ENCODE measurements around the gene SLC5A9. TPM values are rescaled to one million over a fixed set of nuclear protein-coding genes. Genes with fewer than 3 reads are reported as not detected.
"Not testable (repeated sequence)": the region's sequence is repeated elsewhere in the genome, so short reads cannot be mapped to it uniquely, and the experiment has no call there.

The SLC5A9 gene
- total and polyA plus RNA-seq, 10 of the 15 experiments (the other 5 are each of a cell fraction or from before 2014, with no cell fraction given): 0.03 TPM; not detected in 9

DNA sequence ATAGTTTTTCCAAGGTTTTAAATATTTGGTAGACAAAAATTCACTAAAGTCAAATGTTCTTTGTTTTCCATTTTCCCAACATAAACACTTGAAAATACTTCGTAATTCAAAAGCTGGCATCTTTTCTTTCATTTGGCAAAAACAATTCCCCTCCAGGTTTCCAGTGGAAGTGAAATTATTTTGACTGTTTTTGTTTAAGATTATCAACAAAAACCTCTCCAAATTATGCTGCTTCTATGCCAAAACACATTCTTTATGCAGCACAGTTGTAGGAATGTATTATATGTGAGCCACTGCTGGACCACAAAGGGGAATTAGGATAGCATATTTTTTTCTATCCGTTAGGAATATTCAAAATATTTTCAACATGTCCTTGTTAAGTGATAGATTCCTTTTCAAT lies 44.1 kb downstream of the SLC5A9 start:
- no peaks in the 10 kb centered on the region for H3K27me3 ChIP-seq (replicated peaks in 1 of 2; ENCODE audit: control insufficient read depth in 2 of 2, insufficient read depth in 2 of 2, low read length in 1 of 2)
- intact Hi-C loops (cut with micrococcal nuclease; ENCODE audit: unreplicated experiment) (no loop called here), in situ Hi-C loops (cut with MboI) (no loop called here)
- H3K79me2 ChIP-seq (ENCODE audit: control insufficient read depth, insufficient read depth, low read length): no peaks in the 10 kb centered on the region
- no peaks in the 10 kb centered on the region for H3K4me1 ChIP-seq (ENCODE audit: control insufficient read depth, insufficient read depth, low read length)
- RAD21 ChIA-PET (ENCODE audit: unreplicated experiment): no interaction called here
- CTCF ChIA-PET: interaction anchor here (0.6 kb wide), 1 partner anchor 978 kb away, joined by 3 read pairs; no protein-coding TSS in a partner anchor
- no peak overlapping the region for H2AFZ ChIP-seq (ENCODE audit: control insufficient read depth, low read depth, low read length)
- H3K27ac ChIP-seq (ENCODE audit: control insufficient read depth, insufficient read depth): no peak overlapping the region
- no peak overlapping the region for H3K9ac ChIP-seq (ENCODE audit: control insufficient read depth, insufficient read depth, low read length)
- 2% methylated on average over 2 of the region's 2 CpGs for WGBS (ENCODE audit: insufficient coverage, insufficient replicate concordance, low lambda C conversion rate, missing lambda C conversion rate)
- no peak for ATAC-seq
- no peak overlapping the region for H3K4me3 ChIP-seq
- TF ChIP-seq SREBF1 (IDR thresholded peaks at IDR 0.05; ENCODE audit: low read length): no peak
- H3K9me3 ChIP-seq (replicated peaks; ENCODE audit: control insufficient read depth, insufficient read depth, low read length): no peaks in the 10 kb centered on the region
- FAIRE-seq: no peak
- no peak for DNase-seq (ENCODE audit: low read depth, low spot score)
- no peaks in the 10 kb centered on the region for H4K20me1 ChIP-seq (ENCODE audit: control insufficient read depth, insufficient read depth)
- H3K4me2 ChIP-seq (ENCODE audit: control insufficient read depth, insufficient read depth): no peak overlapping the region
- no TSS peak for BruUV-seq (replicated peaks)
- POLR2A ChIA-PET: no interaction called here
- H3K36me3 ChIP-seq (ENCODE audit: control insufficient read depth in 2 of 2, insufficient read depth in 2 of 2, low read length in 1 of 2): no peaks in the 10 kb centered on the region
- SMC1A ChIA-PET (ENCODE audit: uncharacterized antibody, unreplicated experiment): no interaction called here

DNA sequence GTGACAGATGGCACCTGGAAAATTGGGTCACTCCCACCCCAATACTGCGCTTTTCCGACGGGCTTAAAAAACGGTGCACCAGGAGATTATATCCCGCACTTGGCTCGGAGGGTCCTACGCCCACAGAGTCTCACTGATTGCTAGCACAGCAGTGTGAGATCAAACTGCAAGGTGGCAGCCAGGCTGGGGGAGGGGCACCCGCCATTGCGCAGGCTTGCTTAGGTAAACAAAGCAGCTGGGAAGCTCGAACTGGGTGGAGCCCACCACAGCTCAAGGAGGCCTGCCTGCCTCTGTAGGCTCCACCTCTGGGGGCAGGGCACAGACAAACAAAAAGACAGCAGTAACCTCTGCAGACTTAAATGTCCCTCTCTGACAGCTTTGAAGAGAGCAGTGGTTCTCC lies 54.9 kb downstream of the SLC5A9 start:
- SMC1A ChIA-PET (ENCODE audit: uncharacterized antibody, unreplicated experiment); H3K4me3 ChIP-seq; H3K36me3 ChIP-seq (ENCODE audit: control insufficient read depth in 2 of 2, insufficient read depth in 2 of 2, low read length in 1 of 2); FAIRE-seq; H3K27ac ChIP-seq (ENCODE audit: control insufficient read depth, insufficient read depth); POLR2A ChIA-PET; H3K4me2 ChIP-seq (ENCODE audit: control insufficient read depth, insufficient read depth); intact Hi-C loops (cut with micrococcal nuclease; ENCODE audit: unreplicated experiment); H3K4me1 ChIP-seq (ENCODE audit: control insufficient read depth, insufficient read depth, low read length); BruUV-seq (replicated peaks); CTCF ChIA-PET; ATAC-seq; H3K9me3 ChIP-seq (replicated peaks; ENCODE audit: control insufficient read depth, insufficient read depth, low read length); H4K20me1 ChIP-seq (ENCODE audit: control insufficient read depth, insufficient read depth); H3K9ac ChIP-seq (ENCODE audit: control insufficient read depth, insufficient read depth, low read length); in situ Hi-C loops (cut with MboI); RAD21 ChIA-PET (ENCODE audit: unreplicated experiment); H3K79me2 ChIP-seq (ENCODE audit: control insufficient read depth, insufficient read depth, low read length); H2AFZ ChIP-seq (ENCODE audit: control insufficient read depth, low read depth, low read length); H3K27me3 ChIP-seq (replicated peaks in 1 of 2; ENCODE audit: control insufficient read depth in 2 of 2, insufficient read depth in 2 of 2, low read length in 1 of 2); DNase-seq (ENCODE audit: low read depth, low spot score): not testable (repeated sequence)
- 64% methylated on average over 8 of the region's 10 CpGs for WGBS (ENCODE audit: insufficient coverage, insufficient replicate concordance, low lambda C conversion rate, missing lambda C conversion rate)

DNA sequence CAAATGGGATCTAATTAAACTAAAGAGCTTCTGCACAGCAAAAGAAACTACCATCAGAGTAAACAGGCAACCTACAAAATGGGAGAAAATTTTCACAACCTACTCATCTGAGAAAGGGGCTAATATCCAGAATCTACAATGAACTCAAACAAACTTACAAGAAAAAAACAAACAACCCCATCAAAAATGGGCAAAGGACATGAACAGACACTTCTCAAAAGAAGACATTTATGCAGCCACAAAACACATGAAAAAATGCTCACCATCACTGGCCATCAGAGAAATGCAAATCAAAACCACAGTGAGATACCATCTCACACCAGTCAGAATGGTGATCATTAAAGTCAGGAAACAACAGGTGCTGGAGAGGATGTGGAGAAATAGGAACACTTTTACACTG lies 59.8 kb downstream of the SLC5A9 start:
- H3K36me3 ChIP-seq (ENCODE audit: control insufficient read depth in 2 of 2, insufficient read depth in 2 of 2, low read length in 1 of 2); H4K20me1 ChIP-seq (ENCODE audit: control insufficient read depth, insufficient read depth); in situ Hi-C loops (cut with MboI); H3K9ac ChIP-seq (ENCODE audit: control insufficient read depth, insufficient read depth, low read length); BruUV-seq (replicated peaks); DNase-seq (ENCODE audit: low read depth, low spot score); FAIRE-seq; H3K79me2 ChIP-seq (ENCODE audit: control insufficient read depth, insufficient read depth, low read length); H3K4me3 ChIP-seq; H3K4me1 ChIP-seq (ENCODE audit: control insufficient read depth, insufficient read depth, low read length); H3K9me3 ChIP-seq (replicated peaks; ENCODE audit: control insufficient read depth, insufficient read depth, low read length); H3K27me3 ChIP-seq (replicated peaks in 1 of 2; ENCODE audit: control insufficient read depth in 2 of 2, insufficient read depth in 2 of 2, low read length in 1 of 2); H3K27ac ChIP-seq (ENCODE audit: control insufficient read depth, insufficient read depth); H3K4me2 ChIP-seq (ENCODE audit: control insufficient read depth, insufficient read depth); POLR2A ChIA-PET; SMC1A ChIA-PET (ENCODE audit: uncharacterized antibody, unreplicated experiment); intact Hi-C loops (cut with micrococcal nuclease; ENCODE audit: unreplicated experiment); RAD21 ChIA-PET (ENCODE audit: unreplicated experiment); CTCF ChIA-PET; H2AFZ ChIP-seq (ENCODE audit: control insufficient read depth, low read depth, low read length); ATAC-seq: not testable (repeated sequence)

DNA sequence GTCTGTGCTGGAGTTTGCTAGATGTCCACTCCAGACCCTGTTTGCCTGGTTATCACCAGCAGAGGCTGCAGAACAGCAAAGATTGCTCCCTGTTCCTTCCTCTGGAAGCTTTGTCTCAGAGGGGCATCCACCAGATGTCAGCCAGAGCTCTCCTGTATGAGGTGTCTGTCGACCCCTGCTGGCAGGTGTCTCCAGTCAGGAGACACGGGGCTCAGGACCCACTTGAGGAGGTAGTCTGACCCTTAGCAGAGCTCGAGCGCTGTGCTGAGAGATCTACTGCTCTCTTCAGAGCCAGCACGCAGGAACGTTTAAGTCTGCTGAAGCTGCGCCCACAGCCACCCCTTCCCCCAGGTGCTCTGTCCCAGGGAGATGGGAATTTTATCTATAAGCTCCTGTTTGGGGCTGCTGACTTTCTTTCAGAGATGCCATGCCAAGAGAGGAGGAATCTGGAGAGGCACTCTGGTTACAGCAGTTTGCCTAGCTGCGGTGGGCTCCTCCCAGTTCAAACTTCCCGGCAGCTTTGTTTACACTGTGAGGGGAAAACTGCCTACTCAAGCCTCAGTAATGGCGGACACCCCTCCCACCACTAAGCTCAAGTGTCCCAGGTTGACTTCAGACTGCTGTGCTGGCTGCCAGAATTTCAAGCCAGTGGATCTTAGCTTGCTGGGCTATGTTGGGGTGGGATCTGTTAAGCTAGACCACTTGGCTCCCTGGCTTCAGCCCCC lies 62.3 kb downstream of the SLC5A9 start:
- H3K4me3 ChIP-seq; FAIRE-seq; H3K9ac ChIP-seq (ENCODE audit: control insufficient read depth, insufficient read depth, low read length); H3K27ac ChIP-seq (ENCODE audit: control insufficient read depth, insufficient read depth); ATAC-seq; H3K27me3 ChIP-seq (replicated peaks in 1 of 2; ENCODE audit: control insufficient read depth in 2 of 2, insufficient read depth in 2 of 2, low read length in 1 of 2); H4K20me1 ChIP-seq (ENCODE audit: control insufficient read depth, insufficient read depth); H3K36me3 ChIP-seq (ENCODE audit: control insufficient read depth in 2 of 2, insufficient read depth in 2 of 2, low read length in 1 of 2); BruUV-seq (replicated peaks); DNase-seq (ENCODE audit: low read depth, low spot score); H3K4me1 ChIP-seq (ENCODE audit: control insufficient read depth, insufficient read depth, low read length); RAD21 ChIA-PET (ENCODE audit: unreplicated experiment); in situ Hi-C loops (cut with MboI); POLR2A ChIA-PET; intact Hi-C loops (cut with micrococcal nuclease; ENCODE audit: unreplicated experiment); CTCF ChIA-PET; H3K79me2 ChIP-seq (ENCODE audit: control insufficient read depth, insufficient read depth, low read length); H3K9me3 ChIP-seq (replicated peaks; ENCODE audit: control insufficient read depth, insufficient read depth, low read length); H3K4me2 ChIP-seq (ENCODE audit: control insufficient read depth, insufficient read depth); H2AFZ ChIP-seq (ENCODE audit: control insufficient read depth, low read depth, low read length): not testable (repeated sequence)
- WGBS (ENCODE audit: insufficient coverage, insufficient replicate concordance, low lambda C conversion rate, missing lambda C conversion rate): 31% methylated on average over 10 of the region's 10 CpGs
- SMC1A ChIA-PET (ENCODE audit: uncharacterized antibody, unreplicated experiment): interaction anchor here (0.7 kb wide), 1 partner anchor 1056 kb away, joined by 3 read pairs; no protein-coding TSS in a partner anchor
